Thyroid gland (tissue), 4 donors: ENCODE results near the gene LDLRAD4. TPM values are rescaled to one million over a fixed set of nuclear protein-coding genes. Genes with fewer than 3 reads are reported as not detected.

Experiments
- DNase-seq, 2 donors: peaks; one replicate each; pipeline ENCODE4 v3.0.0-alpha.2; 2019
- H3K27ac ChIP-seq, 3 donors: fragments of 200-600 bp; sonication (generic); 1 replicate in 2 of 3; 2 replicates in 1 of 3; pipeline ENCODE4 v1.5.1; 2016 to 2019; ENCODE audit warnings: mild to moderate bottlenecking in 1 of 3, moderate library complexity in 1 of 3
- H3K27me3 ChIP-seq: fragments of 200-600 bp; sonication (generic); one replicate; pipeline ENCODE4 v1.5.1; 2019
- H3K36me3 ChIP-seq, 2 donors: fragments of 200-600 bp; sonication (generic); one replicate each; pipeline ENCODE4 v1.5.1; 2016 to 2019
- H3K4me1 ChIP-seq, 2 donors: fragments of 200-600 bp; sonication (generic); one replicate each; pipeline ENCODE4 v1.5.1; 2017 to 2019
- H3K4me3 ChIP-seq, 3 donors: fragments of 200-600 bp; sonication (generic); replicated peaks in 1 of 3; 1 replicate in 2 of 3; 2 replicates in 1 of 3; pipeline ENCODE4 v1.5.1; 2016; ENCODE audit warnings: mild to moderate bottlenecking in 1 of 3
- H3K9me3 ChIP-seq: fragments of 200-600 bp; sonication (generic); one replicate; pipeline ENCODE4 v1.5.1; 2017
- POLR2A ChIP-seq, 2 donors: fragments of 450-650 bp; IDR thresholded peaks; one replicate each; pipeline ENCODE4 v1.6.1; 2017; ENCODE audit warnings: antibody characterized with exemption in 2 of 2, mild to moderate bottlenecking in 2 of 2, moderate library complexity in 1 of 2
- WGBS, 2 donors: methylation state at CpG; one replicate each; pipeline ENCODE4 v1.1.5; 2017; 5-methylcytosine and 5-hydroxymethylcytosine counted together
- intact Hi-C: fragments of 100-400 bp; cut with DNase I; formaldehyde crosslinking; loops from one replicate; pipeline ENCODE4 v1.15.1; 2023
- total RNA-seq, 4 donors: library from RNA; depleted of rRNA; stranded (reverse); fragments of >200 nt; gene quantifications; one replicate each; pipeline ENCODE4 v1.2.3, GENCODE V29; 2016
- TF ChIP-seq, protein P1 (sequence below), 6 experiments: fragments of 200-600 bp in 3 of 6; fragments of 450-650 bp in 3 of 6; sonication (generic) in 3 of 6; IDR thresholded peaks; one replicate each; pipeline ENCODE4 v1.5.1; 2016 to 2019; ENCODE audit warnings: antibody characterized with exemption in 6 of 6, mild to moderate bottlenecking in 2 of 6, inconsistent platforms in 1 of 6, moderate library complexity in 1 of 6

The LDLRAD4 gene
- total RNA-seq, 4 donors from 2014 or later = 23.7 to 35.7 (median 29.7) TPM

DNA sequence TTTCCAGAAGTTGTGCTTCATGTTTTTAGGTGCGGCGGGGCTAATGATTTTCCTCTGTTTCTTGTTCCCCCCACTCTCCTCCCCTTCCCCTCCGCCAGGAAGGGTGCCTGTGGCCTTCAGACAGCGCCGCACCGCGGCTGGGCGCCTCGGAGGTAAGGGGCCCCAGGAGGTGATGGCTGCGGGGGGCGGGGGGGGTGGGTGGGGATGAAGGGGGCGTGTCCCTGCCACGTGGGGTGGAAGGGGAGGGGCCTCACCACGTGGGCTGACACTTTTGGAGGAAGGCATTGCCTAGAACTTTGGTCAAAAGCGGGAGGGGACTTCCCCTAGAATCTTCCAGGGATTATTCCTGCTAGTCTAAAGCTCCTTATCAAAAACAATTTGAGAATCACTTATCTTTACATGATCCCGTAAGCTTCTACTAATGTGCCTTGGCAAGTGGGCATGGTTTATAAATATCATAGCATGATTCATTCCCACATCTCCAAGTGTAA lies 424.7 kb downstream of the LDLRAD4 start:
- H3K4me1 ChIP-seq = peaks cover 7 to 20% of the 10 kb centered on the region in 2 donors
- H3K36me3 ChIP-seq = peaks cover 0 to 6% of the 10 kb centered on the region in 2 donors
- no peak overlapping the region for H3K27ac ChIP-seq
- no peak for DNase-seq
- no peak overlapping the region for H3K4me3 ChIP-seq
- WGBS, 2 donors = 82 to 88% methylated on average over 11 to 16 of the region's 16 CpGs
- intact Hi-C loops = no loop called here
- TF ChIP-seq, protein P1, sequence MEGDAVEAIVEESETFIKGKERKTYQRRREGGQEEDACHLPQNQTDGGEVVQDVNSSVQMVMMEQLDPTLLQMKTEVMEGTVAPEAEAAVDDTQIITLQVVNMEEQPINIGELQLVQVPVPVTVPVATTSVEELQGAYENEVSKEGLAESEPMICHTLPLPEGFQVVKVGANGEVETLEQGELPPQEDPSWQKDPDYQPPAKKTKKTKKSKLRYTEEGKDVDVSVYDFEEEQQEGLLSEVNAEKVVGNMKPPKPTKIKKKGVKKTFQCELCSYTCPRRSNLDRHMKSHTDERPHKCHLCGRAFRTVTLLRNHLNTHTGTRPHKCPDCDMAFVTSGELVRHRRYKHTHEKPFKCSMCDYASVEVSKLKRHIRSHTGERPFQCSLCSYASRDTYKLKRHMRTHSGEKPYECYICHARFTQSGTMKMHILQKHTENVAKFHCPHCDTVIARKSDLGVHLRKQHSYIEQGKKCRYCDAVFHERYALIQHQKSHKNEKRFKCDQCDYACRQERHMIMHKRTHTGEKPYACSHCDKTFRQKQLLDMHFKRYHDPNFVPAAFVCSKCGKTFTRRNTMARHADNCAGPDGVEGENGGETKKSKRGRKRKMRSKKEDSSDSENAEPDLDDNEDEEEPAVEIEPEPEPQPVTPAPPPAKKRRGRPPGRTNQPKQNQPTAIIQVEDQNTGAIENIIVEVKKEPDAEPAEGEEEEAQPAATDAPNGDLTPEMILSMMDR (IDR thresholded peaks at IDR 0.05) = no peak
- no peak for TF ChIP-seq POLR2A (IDR thresholded peaks at IDR 0.05)
- no peaks in the 10 kb centered on the region for H3K27me3 ChIP-seq
- H3K9me3 ChIP-seq = no peaks in the 10 kb centered on the region

- TF ChIP-seq, protein P1 (IDR thresholded peaks at IDR 0.05) = no peak
- TF ChIP-seq POLR2A (IDR thresholded peaks at IDR 0.05) = no peak
- Histone ChIP-seq H3K36me3 (peaks cover 0 to 6% of the 10 kb centered on the region in 2 donors), H3K4me3 (no peak overlapping the region), H3K4me1 (peaks cover 7 to 20% of the 10 kb centered on the region in 2 donors), H3K9me3 (no peaks in the 10 kb centered on the region), H3K27ac (no peak overlapping the region), H3K27me3 (no peaks in the 10 kb centered on the region)
- DNase-seq = no peak
- intact Hi-C loops = no loop called here
- 97% methylated on average over 16 of the region's 16 CpGs for WGBS, 2 donors
These were observed 426.5 kb downstream of the LDLRAD4 start for GRCh38 chr18:13645093-13645492.

GRCh38 chr18:13646633-13647032 lies 428.1 kb downstream of the LDLRAD4 start:
- Histone ChIP-seq H3K4me3 (no peak overlapping the region), H3K27me3 (no peaks in the 10 kb centered on the region), H3K27ac (no peak overlapping the region), H3K36me3 (peaks cover 0 to 6% of the 10 kb centered on the region in 2 donors), H3K4me1 (peaks cover 9 to 17% of the 10 kb centered on the region in 2 donors), H3K9me3 (no peaks in the 10 kb centered on the region)
- DNase-seq = no peak
- intact Hi-C loops = no loop called here
- WGBS, 2 donors = 81 to 86% methylated on average over 4 of the region's 4 CpGs
- TF ChIP-seq, protein P1 (IDR thresholded peaks at IDR 0.05) = no peak
- no peak for TF ChIP-seq POLR2A (IDR thresholded peaks at IDR 0.05)

DNA sequence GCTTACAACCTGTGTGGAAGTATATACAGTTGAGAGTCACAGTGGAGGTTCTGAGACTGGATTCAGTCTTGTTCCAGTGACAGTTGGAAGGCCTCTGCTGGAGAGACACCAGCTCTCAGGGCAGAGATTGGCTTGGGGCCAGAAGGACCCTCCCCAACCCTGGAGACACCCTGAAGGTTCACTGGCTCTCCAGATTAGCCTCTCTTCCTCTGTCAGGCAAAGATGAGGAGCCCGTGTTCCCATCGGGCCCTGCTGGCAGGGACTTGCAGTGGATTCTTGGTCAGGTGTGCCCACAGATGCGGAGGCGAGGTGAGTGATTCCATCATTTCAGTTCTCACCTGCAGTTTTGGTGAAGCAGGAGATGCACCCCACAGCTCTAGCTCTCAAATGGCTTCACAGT lies 429.2 kb downstream of the LDLRAD4 start:
- Histone ChIP-seq H3K4me3 (no peak overlapping the region), H3K36me3 (peaks cover 0 to 6% of the 10 kb centered on the region in 2 donors), H3K4me1 (peaks cover 9 to 15% of the 10 kb centered on the region in 2 donors), H3K27ac (no peak overlapping the region), H3K9me3 (no peaks in the 10 kb centered on the region), H3K27me3 (no peaks in the 10 kb centered on the region)
- intact Hi-C loops = no loop called here
- DNase-seq = no peak
- WGBS, 2 donors = 100% methylated on average over 1 of the region's 4 CpGs; no CpG with 5 or more reads in 1 of the 2 donors
- TF ChIP-seq, protein P1 (IDR thresholded peaks at IDR 0.05) = no peak
- TF ChIP-seq POLR2A (IDR thresholded peaks at IDR 0.05) = no peak

DNA sequence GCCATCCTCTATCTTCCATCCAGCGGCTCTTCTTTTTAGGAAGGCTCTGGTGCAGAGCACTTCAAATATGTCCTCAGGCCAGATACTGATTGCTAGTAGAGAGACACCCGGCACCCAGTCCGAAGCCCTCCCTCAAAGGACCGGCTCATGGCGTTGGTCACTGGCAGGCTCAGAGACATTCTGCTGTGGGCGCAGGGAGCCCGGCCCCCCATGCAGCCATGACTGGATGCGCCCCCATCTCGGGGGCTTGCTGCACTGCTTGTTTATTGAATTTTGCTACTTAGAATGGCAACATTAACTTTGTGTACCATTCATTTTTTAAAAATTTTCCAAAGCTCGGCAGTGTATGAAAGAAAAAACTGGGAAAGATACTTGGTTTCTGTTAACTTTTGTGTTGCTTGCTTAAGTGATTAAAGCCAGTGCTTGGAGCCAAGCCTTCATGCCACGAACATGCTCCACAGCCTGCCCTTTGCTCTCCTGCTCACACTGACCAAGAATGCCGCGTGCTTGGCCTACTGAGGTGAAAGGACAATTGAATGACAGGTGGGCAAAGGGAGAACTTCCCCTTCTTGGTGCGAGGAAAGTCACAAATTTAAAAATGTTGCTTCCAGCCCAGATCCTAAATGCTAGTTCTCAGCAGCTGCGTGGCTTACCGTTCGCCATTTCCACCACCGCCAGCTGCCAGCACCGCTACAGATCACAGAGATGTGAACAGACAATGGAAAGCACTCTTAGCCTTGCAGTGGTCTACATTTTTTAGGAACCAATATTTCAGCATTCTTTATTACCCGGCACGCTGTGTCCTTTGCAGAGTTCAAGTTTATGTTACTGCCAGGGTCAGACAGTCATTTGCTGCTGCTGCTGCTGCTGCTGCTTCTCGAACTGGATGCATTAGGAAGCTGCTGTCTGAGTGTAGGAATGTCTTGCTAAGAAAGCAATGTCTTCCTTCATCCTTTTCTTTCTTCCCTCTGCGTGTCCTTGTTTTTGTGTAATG lies 431.1 kb downstream of the LDLRAD4 start:
- no peak overlapping the region for H3K4me3 ChIP-seq
- no peaks in the 10 kb centered on the region for H3K27me3 ChIP-seq
- WGBS, 2 donors = 90 to 94% methylated on average over 23 of the region's 23 CpGs
- H3K27ac ChIP-seq = no peak overlapping the region
- H3K9me3 ChIP-seq = no peaks in the 10 kb centered on the region
- H3K4me1 ChIP-seq = peaks cover 24 to 29% of the 10 kb centered on the region in 2 donors
- peaks cover 0 to 6% of the 10 kb centered on the region in 2 donors for H3K36me3 ChIP-seq
- intact Hi-C loops = no loop called here
- TF ChIP-seq, protein P1 (IDR thresholded peaks at IDR 0.05) = no peak
- TF ChIP-seq POLR2A (IDR thresholded peaks at IDR 0.05) = no peak
- DNase-seq = no peak
